DND-41 (cell line): ENCODE measurements around the gene MMD.

Experiments
- ATAC-seq: fragments of 200-7000 bp; cut with Tn5 transposase; 3 replicates; pipeline ENCODE4 v1.9.1; 2021; ENCODE audit warnings: low read depth; ENCODE audit not compliant: insufficient read depth
- DNase-seq: peaks from one replicate; pipeline ENCODE4 v3.0.0-alpha.2; 2020
- H2AFZ ChIP-seq: 2 replicates; pipeline ENCODE4 v1.6.0; 2012; ENCODE audit warnings: low read depth, low read length
- H3K27ac ChIP-seq: 2 replicates; pipeline ENCODE4 v1.5.1; 2012; ENCODE audit warnings: low read length, inconsistent platforms
- H3K27me3 ChIP-seq: fragments of 200-600 bp; sonication (generic); 2 replicates; pipeline ENCODE4 v1.6.0; 2012; ENCODE audit warnings: low read length, mild to moderate bottlenecking, inconsistent platforms; ENCODE audit not compliant: insufficient read depth, poor library complexity
- H3K36me3 ChIP-seq: 2 replicates; pipeline ENCODE4 v1.5.1; 2012; ENCODE audit warnings: low read length, inconsistent platforms; ENCODE audit not compliant: insufficient read depth
- H3K4me1 ChIP-seq: 2 replicates; pipeline ENCODE4 v1.5.1; 2012; ENCODE audit warnings: mild to moderate bottlenecking, low read length; ENCODE audit not compliant: insufficient read depth
- H3K4me2 ChIP-seq: 2 replicates; pipeline ENCODE4 v1.6.0; 2012; ENCODE audit warnings: mild to moderate bottlenecking, moderate library complexity, low read length, inconsistent platforms; ENCODE audit not compliant: insufficient read depth
- H3K4me3 ChIP-seq, 2 experiments: fragments of 200-600 bp in 1 of 2; shearing (Covaris generic) in 1 of 2; 2 replicates each; pipeline ENCODE4 v1.5.1; 2012 to 2016; ENCODE audit warnings: inconsistent platforms in 2 of 2, low read length in 2 of 2, mild to moderate bottlenecking in 2 of 2, low read depth in 1 of 2, moderate library complexity in 1 of 2
- H3K79me2 ChIP-seq: 2 replicates; pipeline ENCODE4 v1.6.0; 2012; ENCODE audit warnings: low read length, inconsistent platforms; ENCODE audit not compliant: insufficient read depth
- H3K9ac ChIP-seq: 2 replicates; pipeline ENCODE4 v1.6.0; 2012; ENCODE audit warnings: low read depth, mild to moderate bottlenecking, inconsistent platforms, low read length, moderate library complexity
- H3K9me3 ChIP-seq: 2 replicates; pipeline ENCODE4 v1.5.1; 2012; ENCODE audit warnings: low read length, moderate library complexity, mild to moderate bottlenecking, inconsistent platforms; ENCODE audit not compliant: insufficient read depth, severe bottlenecking
- H4K20me1 ChIP-seq: 2 replicates; pipeline ENCODE4 v1.6.0; 2012; ENCODE audit warnings: low read length; ENCODE audit not compliant: insufficient read depth
- CTCF ChIP-seq: IDR thresholded peaks from 2 replicates; pipeline ENCODE4 v1.5.1; 2012; ENCODE audit warnings: borderline replicate concordance, low read length, moderate library complexity, mild to moderate bottlenecking; ENCODE audit not compliant: poor library complexity, severe bottlenecking; ENCODE audit errors: extremely low read depth
- EZH2 ChIP-seq: IDR thresholded peaks from 3 replicates; pipeline ENCODE4 v1.6.1; 2012; ENCODE audit warnings: borderline replicate concordance, low read depth, mild to moderate bottlenecking, moderate library complexity, low read length, inconsistent platforms; ENCODE audit not compliant: severe bottlenecking

Gene MMD

GRCh38 chr17:55462711-55463110, 41.1 kb upstream of the MMD start:
- Histone ChIP-seq H3K9me3 (no peaks in the 10 kb centered on the region), H4K20me1 (no peaks in the 10 kb centered on the region), H3K36me3 (no peaks in the 10 kb centered on the region), H2AFZ (no peak overlapping the region), H3K27me3 (no peaks in the 10 kb centered on the region), H3K79me2 (no peaks in the 10 kb centered on the region), H3K27ac (no peak overlapping the region), H3K4me3 (no peak overlapping the region), H3K4me1 (no peaks in the 10 kb centered on the region), H3K4me2 (no peak overlapping the region), H3K9ac (no peak overlapping the region)
- TF ChIP-seq EZH2: no peak
- no peak for TF ChIP-seq CTCF
- ATAC-seq (no peak), DNase-seq (no peak)

- no peak for DNase-seq
- ATAC-seq: no peak
- H3K4me3 ChIP-seq: no peak overlapping the region
Observed at GRCh38 chr17:55462234-55462633, 40.6 kb upstream of the MMD start.

GRCh38 chr17:55458978-55459377, 37.3 kb upstream of the MMD start:
- no peak for ATAC-seq

More at GRCh38 chr17:55462234-55462633, 40.6 kb upstream of the MMD start:
- TF ChIP-seq CTCF: no peak
- no peak for TF ChIP-seq EZH2
- H3K27me3 ChIP-seq: no peaks in the 10 kb centered on the region
- no peak overlapping the region for H3K27ac ChIP-seq
- H3K9ac ChIP-seq: no peak overlapping the region
- no peaks in the 10 kb centered on the region for H3K79me2 ChIP-seq
- no peaks in the 10 kb centered on the region for H3K36me3 ChIP-seq
- H4K20me1 ChIP-seq: no peaks in the 10 kb centered on the region
- H3K4me1 ChIP-seq: no peaks in the 10 kb centered on the region
- no peak overlapping the region for H3K4me2 ChIP-seq
- H3K9me3 ChIP-seq: no peaks in the 10 kb centered on the region
- no peak overlapping the region for H2AFZ ChIP-seq

More at GRCh38 chr17:55458978-55459377, 37.3 kb upstream of the MMD start:
- Histone ChIP-seq H3K4me1 (no peaks in the 10 kb centered on the region), H3K9me3 (no peaks in the 10 kb centered on the region), H3K4me2 (no peak overlapping the region), H3K36me3 (no peaks in the 10 kb centered on the region), H4K20me1 (no peaks in the 10 kb centered on the region), H3K27ac (no peak overlapping the region), H3K27me3 (no peaks in the 10 kb centered on the region), H3K4me3 (no peak overlapping the region), H3K9ac (no peak overlapping the region), H2AFZ (no peak overlapping the region), H3K79me2 (no peaks in the 10 kb centered on the region)
- DNase-seq: no peak
- TF ChIP-seq EZH2 (no peak), CTCF (no peak)
